ENCODE results near the gene ZBTB1.
"Not testable (repeated sequence)": the region's sequence is repeated elsewhere in the genome, so short reads cannot be mapped to it uniquely, and the experiment has no call there.

Gene ZBTB1

DNA sequence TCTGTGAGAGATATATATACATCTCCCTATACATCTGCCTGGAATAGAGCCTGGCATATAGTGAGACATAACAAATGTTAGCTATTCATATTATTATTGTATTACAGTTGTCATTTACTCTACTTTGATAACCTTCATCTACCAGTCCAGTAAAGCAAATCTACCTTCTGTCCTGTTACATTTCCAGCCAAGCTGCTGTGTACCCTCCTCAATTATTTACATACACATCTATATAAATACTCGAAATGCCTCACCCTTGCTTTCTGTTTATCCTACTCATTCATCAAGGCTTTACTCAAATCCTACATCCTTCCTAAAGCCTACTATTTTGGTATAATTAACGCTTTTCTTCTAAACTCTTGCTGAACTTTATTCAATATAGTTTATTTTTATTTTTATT lies 8.7 kb downstream of the ZBTB1 start:
- H3K9me3 Mint-ChIP-seq = no peaks in the 10 kb centered on the region
- no peak for DNase-seq
- H3K4me3 Mint-ChIP-seq = no peak overlapping the region
- H3K27me3 Mint-ChIP-seq (ENCODE audit: low read depth, poor library complexity) = no peaks in the 10 kb centered on the region
- TF ChIP-seq, protein P1, sequence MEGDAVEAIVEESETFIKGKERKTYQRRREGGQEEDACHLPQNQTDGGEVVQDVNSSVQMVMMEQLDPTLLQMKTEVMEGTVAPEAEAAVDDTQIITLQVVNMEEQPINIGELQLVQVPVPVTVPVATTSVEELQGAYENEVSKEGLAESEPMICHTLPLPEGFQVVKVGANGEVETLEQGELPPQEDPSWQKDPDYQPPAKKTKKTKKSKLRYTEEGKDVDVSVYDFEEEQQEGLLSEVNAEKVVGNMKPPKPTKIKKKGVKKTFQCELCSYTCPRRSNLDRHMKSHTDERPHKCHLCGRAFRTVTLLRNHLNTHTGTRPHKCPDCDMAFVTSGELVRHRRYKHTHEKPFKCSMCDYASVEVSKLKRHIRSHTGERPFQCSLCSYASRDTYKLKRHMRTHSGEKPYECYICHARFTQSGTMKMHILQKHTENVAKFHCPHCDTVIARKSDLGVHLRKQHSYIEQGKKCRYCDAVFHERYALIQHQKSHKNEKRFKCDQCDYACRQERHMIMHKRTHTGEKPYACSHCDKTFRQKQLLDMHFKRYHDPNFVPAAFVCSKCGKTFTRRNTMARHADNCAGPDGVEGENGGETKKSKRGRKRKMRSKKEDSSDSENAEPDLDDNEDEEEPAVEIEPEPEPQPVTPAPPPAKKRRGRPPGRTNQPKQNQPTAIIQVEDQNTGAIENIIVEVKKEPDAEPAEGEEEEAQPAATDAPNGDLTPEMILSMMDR (IDR thresholded peaks at IDR 0.05) = no peak
- H3K4me1 Mint-ChIP-seq = peaks cover 32% of the 10 kb centered on the region
- no peak overlapping the region for H3K27ac Mint-ChIP-seq
- H3K36me3 Mint-ChIP-seq (ENCODE audit: low read depth) = peaks cover 5% of the 10 kb centered on the region

DNA sequence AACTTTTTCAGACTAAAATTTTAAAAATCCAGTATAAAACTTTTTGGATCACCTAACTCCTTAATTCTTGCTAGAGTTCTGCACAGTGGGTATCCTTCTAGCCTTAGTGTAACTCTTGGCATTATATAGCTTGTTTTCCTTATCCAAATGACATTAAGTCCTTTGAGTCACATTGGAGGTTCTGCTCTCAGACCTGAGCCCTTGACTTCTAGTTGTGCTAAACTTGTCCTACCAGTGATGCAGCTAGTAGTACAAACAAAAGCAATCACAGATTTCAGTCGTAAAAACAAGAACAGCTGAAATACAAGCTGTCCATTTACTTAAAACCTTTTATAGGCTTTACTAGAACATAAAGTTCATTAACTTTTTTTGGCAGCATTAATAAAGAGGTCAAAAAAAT lies 10.5 kb downstream of the ZBTB1 start:
- DNase-seq = no peak
- Mint-ChIP-seq H3K9me3 (no peaks in the 10 kb centered on the region), H3K36me3 (ENCODE audit: low read depth) (peaks cover 5% of the 10 kb centered on the region), H3K4me3 (no peak overlapping the region), H3K4me1 (peaks cover 16% of the 10 kb centered on the region), H3K27ac (no peak overlapping the region), H3K27me3 (ENCODE audit: low read depth, poor library complexity) (no peaks in the 10 kb centered on the region)
- TF ChIP-seq, protein P1 (IDR thresholded peaks at IDR 0.05) = no peak

DNA sequence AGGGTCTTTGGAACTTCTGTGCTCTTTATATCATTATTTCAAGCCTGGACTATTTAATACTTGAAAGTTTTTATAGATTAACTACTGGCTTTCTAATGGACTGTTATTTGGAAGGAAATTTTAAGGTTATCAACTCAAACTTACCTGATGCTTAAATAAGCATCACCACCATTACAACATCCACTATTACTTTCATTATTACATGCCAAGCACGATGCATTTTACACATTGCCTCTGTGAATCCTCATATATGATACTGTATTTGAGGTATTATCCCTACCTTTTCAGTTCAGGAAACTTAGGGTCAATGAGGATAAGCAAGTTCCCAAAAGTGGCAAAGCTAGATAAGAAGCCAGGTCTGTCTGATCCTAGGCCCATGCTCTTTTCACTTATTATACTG lies 12.4 kb downstream of the ZBTB1 start:
- Mint-ChIP-seq H3K27ac (no peak overlapping the region), H3K27me3 (ENCODE audit: low read depth, poor library complexity) (no peaks in the 10 kb centered on the region), H3K9me3 (no peaks in the 10 kb centered on the region), H3K4me3 (no peak overlapping the region), H3K36me3 (ENCODE audit: low read depth) (peaks cover 16% of the 10 kb centered on the region), H3K4me1 (no peaks in the 10 kb centered on the region)
- no peak for DNase-seq
- TF ChIP-seq, protein P1 (IDR thresholded peaks at IDR 0.05) = no peak

DNA sequence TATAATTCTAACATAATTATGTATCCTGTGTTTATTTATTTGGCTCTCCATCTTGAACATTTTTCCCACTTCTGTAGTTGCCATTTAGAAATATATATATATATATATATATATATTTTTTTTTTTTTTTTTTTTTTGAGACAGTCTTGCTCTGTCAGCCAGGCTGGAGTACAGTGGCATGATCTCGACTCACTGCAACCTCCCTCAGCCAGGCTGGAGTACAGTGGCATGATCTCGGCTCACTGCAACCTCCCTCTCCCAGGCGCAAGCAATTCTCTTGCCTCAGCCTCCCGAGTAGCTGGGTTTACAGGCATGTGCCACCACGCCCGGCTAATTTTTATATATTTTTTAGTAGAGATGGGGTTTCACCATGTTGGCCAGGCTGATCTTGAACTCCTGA lies 13.1 kb downstream of the ZBTB1 start:
- H3K9me3 Mint-ChIP-seq; DNase-seq; H3K27me3 Mint-ChIP-seq (ENCODE audit: low read depth, poor library complexity); H3K27ac Mint-ChIP-seq; H3K4me1 Mint-ChIP-seq; H3K4me3 Mint-ChIP-seq: not testable (repeated sequence)
- peaks cover 16% of the 10 kb centered on the region for H3K36me3 Mint-ChIP-seq (ENCODE audit: low read depth)

DNA sequence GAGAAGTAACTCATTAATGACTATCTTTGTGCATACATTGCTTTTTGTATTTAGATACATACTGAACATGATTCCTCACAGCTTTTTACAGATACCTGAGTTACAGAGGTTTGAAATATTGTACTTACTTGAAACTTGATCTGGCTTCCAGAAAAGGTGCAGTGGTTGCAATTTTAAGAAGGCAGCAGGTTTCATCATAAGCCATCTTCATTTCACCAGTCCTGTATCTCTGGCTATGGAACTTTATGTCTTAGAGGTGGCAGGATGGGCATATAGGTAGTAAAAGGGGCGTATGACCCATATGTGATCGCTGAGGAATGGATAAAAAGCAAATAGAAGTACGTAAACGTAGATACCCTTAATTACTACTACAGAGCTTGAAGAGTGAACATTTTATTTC lies 13.7 kb downstream of the ZBTB1 start:
- no peak for DNase-seq
- Mint-ChIP-seq H3K4me1 (no peaks in the 10 kb centered on the region), H3K27me3 (ENCODE audit: low read depth, poor library complexity) (no peaks in the 10 kb centered on the region), H3K27ac (no peak overlapping the region), H3K36me3 (ENCODE audit: low read depth) (peaks cover 16% of the 10 kb centered on the region), H3K4me3 (no peak overlapping the region), H3K9me3 (no peaks in the 10 kb centered on the region)
- TF ChIP-seq, protein P1 (IDR thresholded peaks at IDR 0.05) = no peak

DNA sequence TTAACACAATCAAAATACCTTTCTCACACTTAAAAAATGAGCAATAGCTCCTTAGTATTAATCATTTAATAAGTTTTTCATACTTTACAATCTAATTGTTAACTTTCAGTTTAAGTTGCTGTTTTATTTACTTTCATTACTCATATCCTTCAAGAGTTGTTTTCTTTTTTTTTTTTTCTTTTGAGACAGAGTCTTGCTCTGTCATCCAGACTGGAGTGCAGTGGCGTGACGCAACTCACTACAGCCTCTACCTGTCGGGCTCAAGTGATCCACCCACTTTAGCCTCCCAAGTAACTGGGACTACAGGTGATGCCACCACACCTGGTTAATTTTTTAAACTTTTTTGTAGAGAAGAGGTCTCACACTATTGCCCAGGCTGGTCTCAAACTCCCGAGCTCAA lies 16.1 kb downstream of the ZBTB1 start:
- TF ChIP-seq, protein P1 (IDR thresholded peaks at IDR 0.05) = no peak
- peaks cover 19% of the 10 kb centered on the region for H3K36me3 Mint-ChIP-seq (ENCODE audit: low read depth)
- H3K27me3 Mint-ChIP-seq (ENCODE audit: low read depth, poor library complexity) = no peaks in the 10 kb centered on the region
- H3K4me3 Mint-ChIP-seq = no peak overlapping the region
- no peaks in the 10 kb centered on the region for H3K9me3 Mint-ChIP-seq
- no peak overlapping the region for H3K27ac Mint-ChIP-seq
- no peaks in the 10 kb centered on the region for H3K4me1 Mint-ChIP-seq
- DNase-seq = no peak

Measured in nephron progenitor cell (in vitro differentiated cells).